ENCODE data around the gene PHC2.

PHC2 gene

GRCh38 chr1:33335020-33335419 is 95.9 kb downstream of the PHC2 start:
- no peaks in the 10 kb centered on the region for H3K36me3 ChIP-seq (ENCODE audit: insufficient read depth, low read length)
- no peak overlapping the region for H3K4me3 ChIP-seq (ENCODE audit: low read depth, low read length, poor library complexity, severe bottlenecking)
- H3K4me1 ChIP-seq (ENCODE audit: insufficient read depth, low read length, severe bottlenecking): no peaks in the 10 kb centered on the region
- no peak overlapping the region for H3K27ac ChIP-seq (ENCODE audit: low read depth, low read length, poor library complexity, severe bottlenecking)
- no peaks in the 10 kb centered on the region for H3F3A ChIP-seq (ENCODE audit: insufficient read depth, low read length)
- H3K27me3 ChIP-seq (ENCODE audit: insufficient read depth, low read length): no peaks in the 10 kb centered on the region
- H3K79me2 ChIP-seq (ENCODE audit: insufficient read depth, low read length): no peaks in the 10 kb centered on the region
- H3K9me3 ChIP-seq (ENCODE audit: low read length): no peaks in the 10 kb centered on the region
- H3K4me2 ChIP-seq (ENCODE audit: low read length): no peak overlapping the region
- TF ChIP-seq EZH2 (IDR thresholded peaks at IDR 0.05; ENCODE audit: borderline replicate concordance, low read length) (no peak), CTCF (IDR thresholded peaks at IDR 0.05; ENCODE audit: low read length) (no peak)
- H3K9me2 ChIP-seq (ENCODE audit: low read depth, low read length): no peaks in the 10 kb centered on the region
- no peak overlapping the region for H2AFZ ChIP-seq (ENCODE audit: low read length)
- H4K20me1 ChIP-seq (ENCODE audit: insufficient read depth, low read length): 0 out of 2 replicates have a peak, but pooled peaks cover 2% of the 10 kb centered on the region
- no peak overlapping the region for H3K9ac ChIP-seq (ENCODE audit: low read length)

GRCh38 chr1:33334081-33334552 is 96.8 kb downstream of the PHC2 start:
- H4K20me1 ChIP-seq (ENCODE audit: insufficient read depth, low read length): 0 out of 2 replicates have a peak, but pooled peaks cover 2% of the 10 kb centered on the region
- H2AFZ ChIP-seq (ENCODE audit: low read length): no peak overlapping the region
- H3K36me3 ChIP-seq (ENCODE audit: insufficient read depth, low read length): no peaks in the 10 kb centered on the region; the same call in 1 of the 2 replicates
- H3K4me2 ChIP-seq (ENCODE audit: low read length): no peak overlapping the region
- no peak overlapping the region for H3K27ac ChIP-seq (ENCODE audit: low read depth, low read length, poor library complexity, severe bottlenecking)
- TF ChIP-seq EZH2 (IDR thresholded peaks at IDR 0.05; ENCODE audit: borderline replicate concordance, low read length): no peak
- no peak for TF ChIP-seq CTCF (IDR thresholded peaks at IDR 0.05; ENCODE audit: low read length)
- H3K4me3 ChIP-seq (ENCODE audit: low read depth, low read length, poor library complexity, severe bottlenecking): no peak overlapping the region
- H3K9me2 ChIP-seq (ENCODE audit: low read depth, low read length): no peaks in the 10 kb centered on the region
- no peaks in the 10 kb centered on the region for H3K9me3 ChIP-seq (ENCODE audit: low read length)
- no peak overlapping the region for H3K9ac ChIP-seq (ENCODE audit: low read length)
- H3K27me3 ChIP-seq (ENCODE audit: insufficient read depth, low read length): no peaks in the 10 kb centered on the region
- no peaks in the 10 kb centered on the region for H3K4me1 ChIP-seq (ENCODE audit: insufficient read depth, low read length, severe bottlenecking)
- no peaks in the 10 kb centered on the region for H3K79me2 ChIP-seq (ENCODE audit: insufficient read depth, low read length)
- no peaks in the 10 kb centered on the region for H3F3A ChIP-seq (ENCODE audit: insufficient read depth, low read length)

DNA sequence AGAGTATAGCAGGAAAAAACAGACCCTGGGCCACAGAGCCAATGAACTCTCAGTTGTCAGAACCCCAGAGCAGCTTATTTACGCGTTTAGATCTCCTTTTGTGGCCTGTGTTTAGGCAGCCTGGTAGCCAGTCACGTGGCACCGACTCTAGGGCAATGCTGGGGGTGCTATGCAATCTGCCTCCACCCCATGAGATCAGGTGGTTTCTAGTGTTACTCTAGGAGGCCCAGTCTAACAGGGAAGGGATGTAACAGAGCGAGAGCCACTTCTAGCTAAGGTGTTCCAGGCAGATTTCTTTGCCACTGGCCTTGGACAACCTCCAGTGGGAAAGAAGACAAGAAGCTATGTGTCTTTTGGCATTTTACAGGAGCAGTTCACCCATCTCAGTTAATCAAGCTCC is 98.0 kb downstream of the PHC2 start:
- H3K27ac ChIP-seq (ENCODE audit: low read depth, low read length, poor library complexity, severe bottlenecking): no peak overlapping the region
- H3K79me2 ChIP-seq (ENCODE audit: insufficient read depth, low read length): no peaks in the 10 kb centered on the region
- no peak overlapping the region for H3K4me3 ChIP-seq (ENCODE audit: low read depth, low read length, poor library complexity, severe bottlenecking)
- peaks cover 1% of the 10 kb centered on the region; the same call in 1 of the 2 replicates for H3K36me3 ChIP-seq (ENCODE audit: insufficient read depth, low read length)
- H3F3A ChIP-seq (ENCODE audit: insufficient read depth, low read length): no peaks in the 10 kb centered on the region
- H2AFZ ChIP-seq (ENCODE audit: low read length): no peak overlapping the region
- TF ChIP-seq CTCF (IDR thresholded peaks at IDR 0.05; ENCODE audit: low read length) (no peak), EZH2 (IDR thresholded peaks at IDR 0.05; ENCODE audit: borderline replicate concordance, low read length) (no peak)
- no peak overlapping the region for H3K4me2 ChIP-seq (ENCODE audit: low read length)
- H3K9me2 ChIP-seq (ENCODE audit: low read depth, low read length): no peaks in the 10 kb centered on the region
- no peaks in the 10 kb centered on the region for H3K4me1 ChIP-seq (ENCODE audit: insufficient read depth, low read length, severe bottlenecking)
- no peaks in the 10 kb centered on the region for H3K27me3 ChIP-seq (ENCODE audit: insufficient read depth, low read length)
- H3K9ac ChIP-seq (ENCODE audit: low read length): no peak overlapping the region
- H3K9me3 ChIP-seq (ENCODE audit: low read length): no peaks in the 10 kb centered on the region
- H4K20me1 ChIP-seq (ENCODE audit: insufficient read depth, low read length): 0 out of 2 replicates have a peak, but pooled peaks cover 1% of the 10 kb centered on the region
